K562 (cell line): ENCODE measurements around the gene PRTFDC1. TPM values are rescaled to one million over a fixed set of nuclear protein-coding genes. Genes with fewer than 3 reads are reported as not detected.

ENCODE experiments used
- BCOR ChIP-seq: fragments of 450-650 bp; IDR thresholded peaks from 2 replicates; pipeline ENCODE4 v1.6.1; 2016
- C11orf30 ChIP-seq: fragments of 450-650 bp; IDR thresholded peaks from 2 replicates; pipeline ENCODE4 v1.6.1; 2016; ENCODE audit warnings: low read depth, mild to moderate bottlenecking
- CXXC5 ChIP-seq: fragments of 250-450 bp; sonication (Bioruptor Pico); IDR thresholded peaks from 2 replicates; pipeline ENCODE4 v1.8.0; 2022; ENCODE audit warnings: inconsistent platforms, mild to moderate bottlenecking, moderate library complexity
- DACH1 ChIP-seq: fragments of 450-650 bp; IDR thresholded peaks from 2 replicates; pipeline ENCODE4 v1.6.1; 2018; ENCODE audit not compliant: partially characterized antibody
- DMBX1 ChIP-seq: fragments of 250-450 bp; sonication (Bioruptor Pico); IDR thresholded peaks from 2 replicates; pipeline ENCODE4 v1.8.0; 2022; ENCODE audit warnings: inconsistent platforms, mild to moderate bottlenecking, moderate library complexity, borderline replicate concordance
- HDAC8 ChIP-seq: fragments of 450-650 bp; IDR thresholded peaks from 2 replicates; pipeline ENCODE4 v1.6.1; 2016; ENCODE audit warnings: mild to moderate bottlenecking, missing genetic modification characterization, moderate library complexity, missing compliant biosample characterization
- JUND ChIP-seq, 2 experiments: IDR thresholded peaks; 2 replicates in 1 of 2; 3 replicates in 1 of 2; pipeline ENCODE4 v1.6.1; 2011; ENCODE audit warnings: borderline replicate concordance in 2 of 2, low read depth in 2 of 2, low read length in 2 of 2, improper control_type of control experiment in 1 of 2, missing biosample characterization in 1 of 2, missing genetic modification characterization in 1 of 2, missing genetic modification reagents in 1 of 2
- KDM4B ChIP-seq, 2 experiments: fragments of 450-650 bp in 1 of 2; sonication (generic) in 1 of 2; IDR thresholded peaks; 2 replicates each; pipeline ENCODE4 v1.6.1; 2016 to 2017; ENCODE audit warnings: borderline replicate concordance in 2 of 2, antibody characterized with exemption in 1 of 2, low read depth in 1 of 2, mild to moderate bottlenecking in 1 of 2
- MXI1 ChIP-seq: IDR thresholded peaks from 2 replicates; pipeline ENCODE4 v1.6.1; 2011; ENCODE audit warnings: low read depth, mild to moderate bottlenecking, improper control_type of control experiment, low read length
- PCBP1 ChIP-seq: fragments of 200-400 bp; formaldehyde crosslinking; IDR thresholded peaks from 2 replicates; pipeline ENCODE4 v1.6.1; 2018; ENCODE audit warnings: mild to moderate bottlenecking, low read depth, low read length; ENCODE audit not compliant: poor library complexity, severe bottlenecking
- POLR2G ChIP-seq: fragments of 200-400 bp; formaldehyde crosslinking; IDR thresholded peaks from 2 replicates; pipeline ENCODE4 v1.6.1; 2017; ENCODE audit warnings: low read depth, mild to moderate bottlenecking, antibody characterized with exemption, low read length, moderate library complexity
- POLR3A ChIP-seq: IDR thresholded peaks from 2 replicates; pipeline ENCODE4 v1.6.1; 2011; ENCODE audit warnings: borderline replicate concordance, mild to moderate bottlenecking, moderate library complexity; ENCODE audit not compliant: insufficient read length, insufficient read depth; ENCODE audit errors: extremely low read depth
- TAF7 ChIP-seq: fragments of 450-650 bp; IDR thresholded peaks from 2 replicates; pipeline ENCODE4 v1.6.1; 2016; ENCODE audit warnings: missing genetic modification characterization, missing compliant biosample characterization
- U2AF1 ChIP-seq: fragments of 200-400 bp; formaldehyde crosslinking; optimal IDR thresholded peaks from 2 replicates; pipeline ENCODE3; 2017; ENCODE audit warnings: mild to moderate bottlenecking, low read depth, low read length, moderate library complexity
- ZNF212 ChIP-seq: fragments of 450-650 bp; formaldehyde crosslinking; IDR thresholded peaks from 2 replicates; pipeline ENCODE4 v1.4.0; 2020; ENCODE audit warnings: mild to moderate bottlenecking
- ZNF57 ChIP-seq: fragments of 450-650 bp; formaldehyde crosslinking; IDR thresholded peaks from 2 replicates; pipeline ENCODE4 v1.4.0; 2020; ENCODE audit warnings: mild to moderate bottlenecking, moderate library complexity
- ZNF584 ChIP-seq: fragments of 200-800 bp; sonication (Bioruptor generic); IDR thresholded peaks from 2 replicates; pipeline ENCODE4 v1.6.1; 2016; ENCODE audit warnings: low read depth, mild to moderate bottlenecking, missing genetic modification characterization, missing compliant biosample characterization
- ZNF76 ChIP-seq: fragments of 250-450 bp; sonication (Bioruptor Pico); IDR thresholded peaks from 2 replicates; pipeline ENCODE4 v1.4.0; 2020; ENCODE audit warnings: mild to moderate bottlenecking, moderate library complexity, borderline replicate concordance
- ZNF830 ChIP-seq: fragments of 250-450 bp; sonication (Bioruptor Pico); IDR thresholded peaks from 2 replicates; pipeline ENCODE4 v1.5.0; 2021; ENCODE audit warnings: mild to moderate bottlenecking
- polyA plus RNA-seq, 8 experiments: library from polyadenylated mRNA; depleted of rRNA in 4 of 8; stranded (reverse) in 5 of 8; unstranded in 3 of 8; fragments of >200 nt; fragmentation: Nextera tagmentation in 2 of 8; fragmentation: Illumina TruSeq in 1 of 8; extraction: Ambion mirVana in 2 of 8; extraction: Trizol in 1 of 8; gene quantifications; 2 replicates each; pipeline versions ENCODE4 v1.2.1 to v1.2.3, GENCODE V29; 2011 to 2014; ENCODE audit warnings: inconsistent platforms in 1 of 8, missing spikeins in 1 of 8
- total RNA-seq, 7 experiments: library from RNA; depleted of rRNA in 6 of 7; stranded (reverse); fragments of >200 nt in 6 of 7; fragmentation: Illumina TruSeq in 2 of 7; extraction: Trizol in 2 of 7; gene quantifications; 2 replicates each; pipeline versions ENCODE4 v1.2.1 to v1.2.3, GENCODE V29; 2011 to 2021; ENCODE audit warnings: low replicate concordance in 1 of 7
- TF ChIP-seq, protein P1 (sequence below): fragments of 250-450 bp; sonication (Bioruptor Pico); IDR thresholded peaks from 2 replicates; pipeline ENCODE4 v1.4.0; 2020
- TF ChIP-seq, protein P2 (sequence below): sonication (generic); formaldehyde crosslinking; IDR thresholded peaks from 2 replicates; pipeline ENCODE4 v1.5.0; 2020; ENCODE audit warnings: missing genetic modification reagents
- TF ChIP-seq, protein P3 (sequence below): sonication (generic); formaldehyde crosslinking; IDR thresholded peaks from 2 replicates; pipeline ENCODE4 v1.8.0; 2022; ENCODE audit warnings: mild to moderate bottlenecking, missing genetic modification reagents, borderline replicate concordance

The PRTFDC1 gene
- total and polyA plus RNA-seq, 9 of the 15 experiments (the other 6 are each of a cell fraction or from before 2014, with no cell fraction given) = 7.0 to 27.6 (median 10.0) TPM

DNA sequence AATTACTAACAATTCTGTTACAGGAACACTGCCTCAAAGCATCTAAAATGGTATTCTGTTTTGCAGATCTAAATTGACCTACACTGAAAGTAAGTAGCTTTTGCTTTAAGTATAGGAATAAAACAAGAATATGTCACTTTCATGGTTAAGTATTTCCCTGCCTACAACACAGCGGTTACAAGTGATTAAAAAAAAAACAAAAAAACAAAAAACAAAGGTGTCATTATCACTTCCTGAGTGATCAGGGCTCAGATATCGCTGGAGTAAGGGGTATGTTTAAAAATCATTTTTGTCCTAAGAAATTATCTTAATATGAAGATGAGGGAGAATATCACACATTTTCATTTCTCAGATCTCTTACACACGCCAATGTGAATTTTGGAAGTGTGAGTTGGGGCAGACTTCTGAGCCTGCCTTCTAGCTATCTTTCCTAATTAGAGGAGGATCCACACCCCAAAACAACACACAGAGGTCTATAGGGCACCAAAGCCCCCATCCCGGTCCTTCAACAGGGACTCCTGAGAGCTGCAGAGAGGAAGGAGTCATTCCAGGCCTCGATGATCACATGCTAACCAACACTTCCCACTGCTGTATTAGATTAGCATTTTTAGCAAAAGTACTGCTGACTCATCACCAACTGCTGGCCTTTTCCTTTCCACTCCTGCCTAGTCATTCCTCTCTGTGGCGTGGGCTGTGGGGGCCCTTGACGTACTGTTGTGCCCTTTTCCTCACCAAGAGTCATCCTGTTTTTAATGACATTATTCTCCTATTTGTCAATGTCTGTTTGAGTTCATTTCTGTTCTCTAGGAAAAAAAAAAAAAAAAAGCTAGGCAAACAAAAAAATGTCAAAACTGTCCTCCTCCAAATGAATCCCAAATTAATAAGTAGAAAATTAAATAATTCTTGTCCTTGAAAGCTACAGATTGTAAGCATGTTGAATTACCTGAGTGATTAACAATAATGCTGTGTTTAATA lies 31.2 kb downstream of the PRTFDC1 start (continued):
- TF ChIP-seq ZNF76 (CRISPR knock-in tag) = 0 out of 2 replicates have a peak, but pooled peaks have one; percentile 70
- no peak for TF ChIP-seq ZNF57 (CRISPR knock-in tag)
- TF ChIP-seq ZNF830 (CRISPR knock-in tag) = no peak
- TF ChIP-seq DMBX1 = peak; percentile 83; the same call in 1 of the 2 replicates
- TF ChIP-seq MXI1 = no peak
- TF ChIP-seq, protein P1, sequence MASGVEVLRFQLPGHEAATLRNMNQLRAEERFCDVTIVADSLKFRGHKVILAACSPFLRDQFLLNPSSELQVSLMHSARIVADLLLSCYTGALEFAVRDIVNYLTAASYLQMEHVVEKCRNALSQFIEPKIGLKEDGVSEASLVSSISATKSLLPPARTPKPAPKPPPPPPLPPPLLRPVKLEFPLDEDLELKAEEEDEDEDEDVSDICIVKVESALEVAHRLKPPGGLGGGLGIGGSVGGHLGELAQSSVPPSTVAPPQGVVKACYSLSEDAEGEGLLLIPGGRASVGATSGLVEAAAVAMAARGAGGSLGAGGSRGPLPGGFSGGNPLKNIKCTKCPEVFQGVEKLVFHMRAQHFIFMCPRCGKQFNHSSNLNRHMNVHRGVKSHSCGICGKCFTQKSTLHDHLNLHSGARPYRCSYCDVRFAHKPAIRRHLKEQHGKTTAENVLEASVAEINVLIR (CRISPR knock-in tag) = peak; percentile 75
- TF ChIP-seq BCOR = no peak
- TF ChIP-seq JUND (IDR thresholded peaks at IDR 0.05; ENCODE audit: borderline replicate concordance, low read depth, low read length) = peak; percentile 94
- TF ChIP-seq JUND (tag; IDR thresholded peaks at IDR 0.05; ENCODE audit: borderline replicate concordance, low read depth, low read length) = peak; percentile 95; the same call in 2 of the 3 replicates
- no peak for TF ChIP-seq U2AF1
- peak; percentile 100 for TF ChIP-seq C11orf30
- no peak for TF ChIP-seq POLR3A
- TF ChIP-seq, protein P2, sequence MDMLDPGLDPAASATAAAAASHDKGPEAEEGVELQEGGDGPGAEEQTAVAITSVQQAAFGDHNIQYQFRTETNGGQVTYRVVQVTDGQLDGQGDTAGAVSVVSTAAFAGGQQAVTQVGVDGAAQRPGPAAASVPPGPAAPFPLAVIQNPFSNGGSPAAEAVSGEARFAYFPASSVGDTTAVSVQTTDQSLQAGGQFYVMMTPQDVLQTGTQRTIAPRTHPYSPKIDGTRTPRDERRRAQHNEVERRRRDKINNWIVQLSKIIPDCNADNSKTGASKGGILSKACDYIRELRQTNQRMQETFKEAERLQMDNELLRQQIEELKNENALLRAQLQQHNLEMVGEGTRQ (CRISPR knock-in tag) = no peak
- no peak for TF ChIP-seq DACH1
- no peak for TF ChIP-seq ZNF212 (CRISPR knock-in tag)
- no peak for TF ChIP-seq KDM4B (IDR thresholded peaks at IDR 0.05; ENCODE audit: borderline replicate concordance in 2 of 2, low read depth in 1 of 2)
- TF ChIP-seq TAF7 (tag) = 0 out of 2 replicates have a peak, but pooled peaks have one; percentile 36
- peak; percentile 80 for TF ChIP-seq CXXC5 (CRISPR knock-in tag)
- no peak for TF ChIP-seq PCBP1
- TF ChIP-seq HDAC8 (tag) = peak; percentile 68; the same call in 1 of the 2 replicates
- no peak for TF ChIP-seq POLR2G
- TF ChIP-seq, protein P3, sequence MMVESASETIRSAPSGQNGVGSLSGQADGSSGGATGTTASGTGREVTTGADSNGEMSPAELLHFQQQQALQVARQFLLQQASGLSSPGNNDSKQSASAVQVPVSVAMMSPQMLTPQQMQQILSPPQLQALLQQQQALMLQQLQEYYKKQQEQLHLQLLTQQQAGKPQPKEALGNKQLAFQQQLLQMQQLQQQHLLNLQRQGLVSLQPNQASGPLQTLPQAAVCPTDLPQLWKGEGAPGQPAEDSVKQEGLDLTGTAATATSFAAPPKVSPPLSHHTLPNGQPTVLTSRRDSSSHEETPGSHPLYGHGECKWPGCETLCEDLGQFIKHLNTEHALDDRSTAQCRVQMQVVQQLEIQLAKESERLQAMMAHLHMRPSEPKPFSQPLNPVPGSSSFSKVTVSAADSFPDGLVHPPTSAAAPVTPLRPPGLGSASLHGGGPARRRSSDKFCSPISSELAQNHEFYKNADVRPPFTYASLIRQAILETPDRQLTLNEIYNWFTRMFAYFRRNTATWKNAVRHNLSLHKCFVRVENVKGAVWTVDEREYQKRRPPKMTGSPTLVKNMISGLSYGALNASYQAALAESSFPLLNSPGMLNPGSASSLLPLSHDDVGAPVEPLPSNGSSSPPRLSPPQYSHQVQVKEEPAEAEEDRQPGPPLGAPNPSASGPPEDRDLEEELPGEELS (CRISPR knock-in tag) = no peak
- TF ChIP-seq ZNF584 (CRISPR knock-in tag) = peak; percentile 91
